Globus pallidus (tissue), 1 donor: ENCODE measurements around the gene PIEZO2.
"Not testable (repeated sequence)": the region's sequence is repeated elsewhere in the genome, so short reads cannot be mapped to it uniquely, and the experiment has no call there.

ENCODE experiments used
- DNase-seq: peaks from one replicate; pipeline ENCODE4 v3.0.0-alpha.2; 2015; ENCODE audit warnings: low spot score

The PIEZO2 gene

DNA sequence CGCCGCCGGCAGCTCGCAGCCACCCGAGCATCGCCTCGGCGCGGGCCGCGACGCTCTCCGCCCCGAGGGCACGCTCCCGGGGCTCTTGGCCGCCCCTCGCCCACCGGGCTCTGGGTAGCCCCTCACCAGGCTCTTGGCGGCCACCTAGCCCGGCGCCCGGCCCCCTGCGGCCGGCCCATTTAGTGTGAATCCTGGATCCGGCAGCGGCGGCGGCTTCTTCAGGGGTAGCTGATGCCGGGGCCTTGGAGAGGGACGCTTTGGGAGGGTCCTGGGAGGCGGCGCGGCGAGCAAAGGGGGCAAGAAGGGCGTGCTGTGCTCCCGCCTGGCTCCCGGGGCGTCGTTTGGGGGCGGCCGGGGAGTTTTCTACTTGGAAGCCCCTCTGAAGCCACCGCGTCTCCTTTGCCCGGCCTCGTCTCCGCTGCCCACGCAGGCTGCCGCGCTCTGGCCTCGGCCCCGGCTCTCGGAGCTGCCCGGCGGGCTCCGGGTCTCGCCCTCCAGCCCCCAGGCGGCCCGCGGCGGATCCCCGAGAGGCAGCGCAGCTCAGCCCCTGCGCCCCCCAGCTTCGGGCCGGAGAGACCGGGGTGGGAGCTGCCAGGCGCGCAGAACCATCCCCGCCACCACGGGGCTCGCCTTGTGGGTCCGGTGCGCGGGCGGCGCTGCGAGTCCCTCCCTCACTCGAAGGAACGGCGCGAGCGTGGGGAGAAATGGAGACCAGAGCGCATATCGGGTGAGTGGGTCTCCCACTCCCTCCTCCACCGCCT is 509 bp downstream of the PIEZO2 start:
- no peak for DNase-seq

DNA sequence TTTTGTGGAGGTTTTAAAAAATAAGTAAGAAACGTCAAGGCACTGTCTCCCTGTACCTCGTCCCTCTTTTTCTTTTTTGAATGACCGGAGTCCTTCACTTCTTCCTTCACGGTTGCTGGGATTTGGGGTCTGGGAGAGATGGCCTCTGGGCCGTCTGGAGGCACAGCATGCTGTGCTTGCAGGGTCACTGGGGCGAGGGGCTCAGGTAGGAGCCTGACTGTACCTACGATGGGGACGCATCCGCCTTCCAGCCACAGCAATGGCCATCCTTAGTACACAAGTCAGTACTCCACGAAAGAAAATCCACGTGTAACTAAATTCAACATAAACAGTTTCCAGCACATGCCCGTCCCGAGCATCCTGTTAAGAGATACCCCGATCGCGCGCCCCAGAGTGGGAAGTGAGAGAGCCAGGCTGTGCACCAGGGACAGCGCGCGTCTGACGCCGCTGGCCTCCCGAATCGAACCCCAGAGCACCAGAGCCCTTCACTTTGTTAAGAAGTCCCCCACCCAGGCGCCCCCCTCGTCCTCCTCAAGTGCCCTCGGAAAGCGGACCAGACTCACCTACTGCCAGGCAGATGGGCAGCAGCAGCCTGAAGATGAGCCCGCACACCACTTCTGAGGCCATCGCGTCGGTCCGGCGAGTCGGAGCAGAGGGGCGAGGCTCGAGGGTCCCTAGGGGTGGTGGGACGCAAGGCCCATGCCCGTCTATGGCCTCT is 1.2 kb downstream of the PIEZO2 start:
- DNase-seq: peak; percentile 47

DNA sequence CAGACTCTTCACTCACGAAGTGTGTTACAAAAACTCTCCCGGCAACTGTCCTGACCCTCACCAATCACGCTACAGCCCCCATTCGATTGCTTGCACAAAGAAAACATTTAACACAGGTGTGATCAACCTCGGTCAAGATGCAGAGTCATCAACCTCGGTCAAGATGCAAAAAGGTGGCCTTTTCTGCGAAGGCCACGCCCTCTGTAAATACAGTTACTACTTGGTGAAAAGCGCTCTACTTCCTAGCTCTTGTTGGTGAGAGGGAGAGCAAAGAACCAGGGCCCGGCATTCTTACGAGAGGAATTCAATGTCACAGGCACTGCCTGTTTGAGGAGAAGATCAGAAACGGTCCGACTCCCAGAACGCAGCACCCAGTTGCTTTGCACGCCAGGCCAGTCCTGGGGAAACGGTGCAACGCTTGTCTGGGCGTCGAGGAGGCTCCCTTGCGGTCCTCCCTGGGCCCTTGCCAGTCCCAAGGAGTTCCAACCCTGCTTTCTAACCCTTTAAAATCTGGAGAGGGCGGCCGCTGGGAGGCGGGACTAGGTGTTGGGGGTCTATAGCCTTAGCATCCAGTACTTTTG is 1.9 kb downstream of the PIEZO2 start:
- DNase-seq: peak; percentile 35

DNA sequence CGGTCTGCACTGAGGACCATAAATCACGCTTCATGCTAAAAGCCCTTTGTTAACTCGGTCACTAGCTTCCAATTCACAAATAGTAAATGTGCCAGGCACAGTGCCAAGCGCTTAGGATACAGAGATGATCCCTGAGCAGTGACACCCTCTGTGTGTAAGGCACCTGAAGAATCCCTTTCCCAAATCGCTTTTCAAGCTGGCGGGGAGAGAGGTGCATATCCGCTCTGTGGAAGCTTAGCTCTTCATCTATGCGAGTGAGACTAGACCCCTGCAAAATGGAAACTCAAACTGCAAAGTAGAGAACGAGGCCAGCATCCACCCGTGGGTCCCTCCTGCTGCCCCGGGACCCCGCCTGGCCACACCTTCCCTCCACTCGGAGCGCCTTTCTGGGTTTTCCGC is 2.4 kb downstream of the PIEZO2 start:
- no peak for DNase-seq

DNA sequence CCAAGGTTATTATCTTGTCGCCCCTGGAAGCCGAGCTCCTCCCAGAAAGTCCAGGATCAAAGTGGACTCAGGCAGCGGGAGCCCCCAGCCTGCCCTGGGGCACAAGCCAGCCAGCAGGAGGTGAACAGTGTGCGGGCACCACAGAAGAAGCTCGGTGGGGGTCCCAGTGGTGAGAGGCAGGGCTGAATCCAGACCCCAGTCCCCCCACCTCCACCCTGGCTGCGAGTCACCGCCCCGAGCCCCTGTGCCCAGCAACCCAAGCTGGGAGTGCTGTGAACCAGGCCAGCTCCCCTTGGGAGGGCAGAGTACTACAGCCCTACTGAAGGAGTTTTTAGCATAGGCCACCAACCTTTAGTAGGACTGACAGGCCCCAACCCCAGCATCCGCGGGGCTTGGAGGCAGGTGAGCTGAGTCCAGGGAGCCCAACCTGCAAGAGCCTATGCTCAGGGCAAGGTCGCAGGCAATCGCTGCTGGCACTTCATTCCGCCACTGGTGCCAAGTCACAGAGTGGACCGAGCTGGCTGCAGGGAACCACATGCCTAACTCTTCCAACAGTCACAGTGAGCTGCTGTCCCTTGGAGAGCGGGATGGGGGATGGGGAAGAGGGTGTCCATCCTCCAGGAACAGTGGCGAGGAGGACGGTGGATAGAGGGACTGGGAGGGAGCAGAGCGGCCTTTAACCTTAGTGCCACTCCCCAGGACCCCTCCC is 3.0 kb downstream of the PIEZO2 start:
- peak; percentile 78 for DNase-seq

DNA sequence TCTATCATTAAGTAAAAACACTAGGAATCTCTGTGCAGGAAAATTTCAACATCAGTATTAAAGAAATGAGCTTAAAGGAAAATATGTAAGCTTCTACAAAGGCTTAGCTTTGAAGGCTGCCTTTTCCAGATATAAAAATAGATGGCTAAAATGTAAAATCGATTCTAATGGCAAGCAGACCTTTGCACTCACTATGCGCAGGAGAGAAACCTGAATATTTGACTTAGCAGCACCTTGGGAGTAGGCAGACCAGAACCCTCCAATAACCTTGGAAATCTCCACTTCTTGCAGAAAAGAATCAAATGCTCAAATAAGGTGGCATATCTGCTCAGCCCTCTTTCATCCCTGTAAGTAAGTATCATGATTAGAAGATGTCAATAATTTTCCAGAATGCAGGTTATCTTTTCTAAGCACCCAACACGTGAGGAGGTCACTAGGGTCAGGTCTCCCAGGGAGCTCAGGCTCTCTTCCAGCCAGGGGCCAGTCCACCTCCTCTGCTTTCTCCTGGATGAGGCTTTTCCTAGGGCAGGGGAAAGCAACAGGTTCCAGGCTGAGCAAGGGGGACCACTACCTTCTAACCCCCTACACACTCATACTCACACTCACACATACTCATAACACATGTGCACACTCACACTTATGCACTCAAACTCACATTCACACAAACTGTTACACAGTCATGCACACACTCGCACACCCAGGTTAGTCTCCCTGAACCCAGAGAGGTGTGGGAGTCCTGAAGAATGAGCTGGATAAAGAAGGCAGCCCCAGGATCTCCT is 3.8 kb downstream of the PIEZO2 start:
- DNase-seq: no peak

DNA sequence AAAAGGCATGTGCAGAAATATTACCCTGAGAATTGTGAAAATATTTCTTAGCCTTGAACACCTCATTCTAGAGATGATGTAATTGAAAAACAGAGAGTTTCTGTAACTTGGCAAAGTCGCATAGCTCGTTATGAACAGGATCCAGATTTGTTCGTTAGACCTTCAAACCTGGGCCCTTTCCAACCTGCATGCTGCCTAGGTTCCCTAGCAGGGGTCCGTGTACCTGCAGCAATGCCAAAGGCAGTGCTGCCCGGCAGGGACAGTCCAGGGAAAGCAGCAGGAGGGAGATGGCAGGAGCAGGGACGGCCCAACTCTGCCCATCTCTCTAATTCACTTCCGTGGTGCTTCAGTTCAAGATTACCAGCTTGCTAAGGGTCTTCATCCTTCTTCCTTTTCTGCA is 12.0 kb downstream of the PIEZO2 start:
- no peak for DNase-seq

DNA sequence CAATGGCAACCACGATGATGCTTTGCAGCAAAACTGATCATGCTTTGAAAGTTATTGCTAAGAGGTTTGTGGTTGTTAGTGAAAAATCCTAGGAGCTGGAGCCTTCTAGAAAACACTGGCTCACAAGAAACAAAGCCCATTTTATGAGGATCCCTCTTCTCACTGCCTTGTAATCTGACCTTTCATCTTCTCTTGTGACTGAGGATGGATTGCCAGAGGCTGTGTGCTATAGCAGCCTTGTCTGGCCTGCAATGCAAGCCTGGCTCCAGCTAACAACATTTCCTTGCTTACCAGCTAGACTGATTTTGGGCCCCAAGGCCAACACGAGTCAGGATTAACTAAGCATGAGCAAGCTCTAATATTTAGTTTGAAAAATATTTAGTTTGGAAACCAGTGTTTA is 13.1 kb downstream of the PIEZO2 start:
- DNase-seq: peak; percentile 63

DNA sequence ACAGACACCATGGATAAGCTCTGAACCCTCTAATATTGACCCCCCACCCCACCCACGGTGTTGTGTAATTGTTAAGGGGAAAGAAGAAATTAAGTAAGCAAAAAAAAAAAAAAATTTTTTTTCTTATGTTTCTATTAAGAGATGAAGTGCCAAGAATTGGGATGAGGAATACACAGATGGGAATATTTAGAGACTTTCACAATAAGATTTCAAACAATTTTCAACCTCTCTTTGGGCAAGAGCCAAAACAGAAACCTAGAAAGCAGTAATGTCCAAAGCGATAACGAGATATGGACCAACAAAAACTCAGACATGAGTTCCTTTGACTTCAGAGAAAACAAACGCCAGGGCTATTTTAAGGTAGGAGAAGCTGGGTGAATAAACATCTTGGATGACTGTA is 14.4 kb downstream of the PIEZO2 start:
- no peak for DNase-seq

DNA sequence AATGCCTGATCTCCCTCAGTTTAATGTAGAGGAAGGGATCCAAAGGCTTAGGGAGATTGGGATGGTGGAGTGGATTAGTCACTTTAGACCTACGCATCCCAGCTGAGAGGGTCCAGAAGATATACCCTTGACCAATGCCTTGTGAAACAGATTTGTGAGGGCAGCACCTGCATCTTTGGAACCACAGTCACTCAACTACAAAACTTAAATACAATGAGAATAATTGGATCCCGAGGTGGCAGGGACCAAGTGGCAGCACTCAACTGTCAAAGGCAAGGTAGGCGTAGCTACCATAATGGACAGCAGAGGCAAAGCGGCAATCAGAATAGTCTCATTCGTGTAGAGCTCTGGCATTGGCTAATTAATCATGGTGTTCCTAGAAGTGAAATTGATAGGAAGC is 20.3 kb downstream of the PIEZO2 start:
- DNase-seq: not testable (repeated sequence)

DNA sequence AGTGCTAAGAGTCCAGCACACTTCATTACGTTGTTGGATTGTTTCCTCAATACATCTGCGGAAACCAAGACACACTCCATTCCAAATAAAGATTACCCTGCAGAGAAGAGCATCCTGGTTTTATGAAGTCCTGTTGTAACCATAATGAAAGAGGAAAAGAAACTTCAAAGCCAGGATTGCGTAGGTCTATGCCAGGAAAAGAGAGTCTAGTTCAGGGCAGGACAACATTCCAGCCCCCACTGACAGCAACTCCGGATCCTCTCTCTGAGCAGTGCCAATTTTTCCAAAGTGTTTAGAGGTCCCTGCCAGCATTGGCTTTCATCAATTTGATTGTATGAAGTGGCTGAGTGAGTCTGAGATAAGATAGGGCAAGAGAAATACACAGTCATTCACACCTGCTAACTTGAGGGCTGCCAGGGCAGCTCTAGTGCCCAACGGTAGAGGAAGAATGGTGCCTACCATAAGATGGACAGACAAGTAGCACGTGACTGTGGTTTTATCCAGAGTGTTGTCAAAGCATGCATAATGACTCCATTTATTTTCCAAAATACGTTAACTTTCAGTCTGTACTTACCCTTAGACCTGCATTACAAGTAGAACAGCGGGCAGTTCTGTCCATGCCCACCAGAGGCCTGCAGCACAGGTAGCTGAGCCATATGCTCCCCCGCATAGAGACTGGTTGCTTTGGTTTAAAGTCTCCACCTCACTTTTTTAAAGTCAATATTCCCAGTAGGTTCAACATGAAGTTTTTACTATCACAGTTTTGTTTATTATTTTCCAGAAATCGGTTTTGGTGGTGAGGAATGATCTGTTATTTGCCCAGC is 23.7 kb downstream of the PIEZO2 start:
- DNase-seq: no peak

DNA sequence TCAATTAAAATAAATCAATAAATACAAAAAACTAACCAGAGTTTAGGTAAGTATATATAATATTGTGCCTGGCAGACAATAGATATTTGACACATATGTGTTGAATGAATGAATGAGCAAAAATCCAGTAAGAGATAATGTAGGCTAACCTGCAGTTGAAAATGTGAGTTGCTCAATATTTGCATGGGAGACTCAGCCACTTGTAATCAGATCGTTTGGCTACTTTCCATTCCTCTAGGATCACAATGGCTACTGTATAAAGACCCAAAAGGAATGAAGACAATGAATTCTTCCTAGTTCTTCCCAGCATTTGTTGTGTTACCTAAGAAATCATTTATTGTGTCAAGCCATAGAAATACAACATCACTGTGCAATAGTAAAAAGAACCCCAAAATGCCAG is 25.3 kb downstream of the PIEZO2 start:
- DNase-seq: no peak

DNA sequence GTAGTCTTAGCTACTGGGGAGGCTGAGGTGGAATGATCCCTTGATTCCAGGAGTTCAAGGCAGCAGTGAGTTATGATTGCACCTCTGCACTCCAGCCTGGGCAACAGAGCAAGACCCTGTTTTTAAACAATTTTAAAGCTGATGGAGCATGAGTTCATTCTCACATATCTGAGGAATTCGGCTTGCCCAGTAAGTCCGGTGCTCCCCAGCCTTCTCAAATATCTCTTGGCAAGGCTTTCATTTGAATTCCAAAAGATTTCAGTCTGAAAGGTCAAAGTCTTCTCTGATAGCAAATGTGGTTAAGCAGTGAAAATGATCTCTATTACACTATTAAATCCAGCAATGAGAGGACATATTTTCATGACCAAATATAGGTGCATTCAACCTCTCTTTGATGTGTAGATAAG is 27.9 kb downstream of the PIEZO2 start:
- DNase-seq: no peak

DNA sequence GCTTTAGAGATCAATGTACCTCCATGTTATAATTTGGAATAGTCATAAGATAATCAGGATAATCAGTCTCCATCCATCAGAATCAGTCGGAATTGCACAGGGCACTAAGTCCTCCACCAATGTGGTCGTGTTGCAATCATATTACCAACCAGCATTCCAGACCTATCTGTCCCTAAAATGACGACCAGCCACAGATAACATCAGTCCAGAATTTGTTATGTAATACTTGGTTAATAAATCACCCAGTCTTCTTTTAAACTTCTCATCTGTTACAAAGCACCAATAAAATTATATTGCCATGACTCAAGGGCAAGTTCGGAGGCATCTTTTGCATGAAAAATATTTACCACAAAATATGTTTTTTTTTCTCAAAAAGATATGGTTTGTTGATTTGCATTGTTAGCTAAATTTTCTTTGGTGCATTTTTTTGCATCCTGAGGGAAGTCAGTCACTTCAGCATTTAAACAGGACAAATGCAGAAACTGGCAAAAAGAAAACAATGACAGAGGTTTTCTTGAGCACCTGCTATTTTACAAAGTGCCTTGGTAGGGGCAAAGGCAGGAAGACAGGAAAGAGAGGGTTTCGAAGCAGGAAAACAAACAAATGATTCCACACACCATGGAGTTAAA is 29.3 kb downstream of the PIEZO2 start:
- no peak for DNase-seq

DNA sequence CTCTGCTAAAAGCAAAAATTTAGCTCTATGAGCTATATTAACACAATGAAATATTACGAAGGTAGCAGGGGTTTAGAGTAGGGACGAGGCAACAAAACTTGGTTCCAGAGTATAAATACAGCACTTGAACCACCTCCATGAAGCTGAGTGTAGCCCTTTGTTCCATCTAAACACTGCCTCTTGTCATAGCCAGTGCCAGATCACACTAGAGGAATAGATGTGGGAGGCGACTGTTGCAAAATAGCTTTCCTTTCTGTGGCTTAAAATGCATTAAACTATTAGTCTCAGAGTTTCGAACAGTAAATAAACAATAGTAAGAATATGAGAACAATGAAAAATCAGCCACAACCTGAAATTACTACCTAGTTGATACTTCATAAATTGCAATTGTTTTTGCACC is 29.8 kb downstream of the PIEZO2 start:
- DNase-seq: peak; percentile 89

DNA sequence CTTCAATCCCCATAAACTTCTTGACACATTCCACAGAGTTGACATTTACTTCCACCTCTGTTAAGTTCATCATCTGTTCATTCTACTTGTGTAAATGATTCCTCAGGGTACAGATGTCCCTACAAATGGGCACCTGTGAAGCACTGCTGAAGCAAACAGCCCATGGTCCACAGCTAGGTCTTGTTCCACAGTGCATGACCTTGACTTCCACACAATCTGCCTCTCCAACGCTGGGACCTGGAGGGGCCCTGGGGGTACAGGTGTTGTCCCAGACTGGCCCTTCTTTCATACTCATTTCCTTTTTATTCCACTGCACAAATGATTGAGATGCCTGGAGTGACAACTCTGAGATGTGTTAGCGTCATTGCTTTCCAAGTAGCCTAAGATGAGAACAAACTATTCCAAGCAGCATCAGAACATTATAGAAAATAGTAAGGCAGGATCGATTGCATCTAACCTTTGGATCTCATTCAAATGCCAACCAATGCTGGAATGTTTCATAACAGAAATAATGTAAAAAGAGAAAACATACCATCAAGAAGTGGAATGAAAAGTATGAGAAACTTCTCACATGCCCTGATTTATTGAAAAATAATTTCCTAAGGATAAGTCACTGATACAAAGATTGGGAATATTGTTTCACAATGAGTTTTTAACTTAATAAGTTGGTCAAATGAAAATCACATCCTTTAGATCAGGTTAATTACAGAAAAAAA is 31.2 kb downstream of the PIEZO2 start:
- no peak for DNase-seq

DNA sequence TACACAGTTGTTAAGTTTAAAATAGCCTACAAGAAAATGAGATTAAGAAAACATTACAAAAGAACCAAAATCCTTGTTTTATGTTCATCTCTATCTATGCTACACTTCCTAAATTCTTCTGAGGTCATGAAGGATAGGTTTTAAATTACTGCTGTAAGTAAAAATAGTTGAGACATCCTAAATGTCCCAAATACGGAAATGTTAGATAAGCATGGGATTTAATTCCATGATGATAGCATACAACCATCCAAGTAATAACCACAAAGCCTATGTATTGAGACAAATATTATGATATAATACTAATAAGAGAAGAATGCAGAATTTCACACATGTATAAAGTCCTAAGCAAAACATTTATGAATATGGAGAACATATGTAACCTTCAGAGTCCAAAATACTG is 34.1 kb downstream of the PIEZO2 start:
- no peak for DNase-seq

DNA sequence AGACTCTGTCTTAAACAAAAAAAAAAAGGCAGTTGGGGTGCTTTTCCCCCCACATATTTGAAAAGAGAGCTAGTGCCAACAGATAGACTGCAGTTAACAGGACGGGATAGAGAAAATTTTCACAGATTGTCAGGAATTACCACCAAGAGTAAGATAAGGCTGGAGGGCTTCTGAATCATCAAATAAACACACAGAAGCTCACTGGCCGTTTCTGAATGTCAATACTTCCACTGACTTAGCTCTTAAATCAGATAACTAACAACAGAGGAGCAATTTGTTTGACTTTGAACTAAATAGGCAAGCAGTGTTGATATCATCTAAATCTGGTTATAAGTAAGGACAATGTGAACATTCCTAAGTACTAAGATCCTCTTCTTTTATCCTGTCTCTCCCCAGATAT is 34.7 kb downstream of the PIEZO2 start:
- no peak for DNase-seq

DNA sequence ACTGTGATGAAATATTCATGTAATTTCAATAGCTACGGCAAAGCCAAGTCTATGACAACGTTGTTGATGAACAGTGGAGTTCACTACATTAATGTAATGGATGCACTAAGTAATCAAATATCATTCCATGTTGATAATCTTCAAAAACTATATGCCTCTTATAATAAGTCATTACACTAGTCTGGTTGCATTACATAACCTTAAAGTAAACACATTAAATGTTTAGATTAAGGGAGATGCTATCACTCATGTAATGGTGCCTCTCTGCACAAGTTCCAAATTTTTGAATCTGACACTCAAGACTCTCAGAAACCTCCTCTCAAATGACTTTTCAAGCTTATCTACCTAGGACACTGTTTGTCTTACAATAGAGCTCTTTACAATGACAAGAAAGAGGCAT is 35.4 kb downstream of the PIEZO2 start:
- no peak for DNase-seq

DNA sequence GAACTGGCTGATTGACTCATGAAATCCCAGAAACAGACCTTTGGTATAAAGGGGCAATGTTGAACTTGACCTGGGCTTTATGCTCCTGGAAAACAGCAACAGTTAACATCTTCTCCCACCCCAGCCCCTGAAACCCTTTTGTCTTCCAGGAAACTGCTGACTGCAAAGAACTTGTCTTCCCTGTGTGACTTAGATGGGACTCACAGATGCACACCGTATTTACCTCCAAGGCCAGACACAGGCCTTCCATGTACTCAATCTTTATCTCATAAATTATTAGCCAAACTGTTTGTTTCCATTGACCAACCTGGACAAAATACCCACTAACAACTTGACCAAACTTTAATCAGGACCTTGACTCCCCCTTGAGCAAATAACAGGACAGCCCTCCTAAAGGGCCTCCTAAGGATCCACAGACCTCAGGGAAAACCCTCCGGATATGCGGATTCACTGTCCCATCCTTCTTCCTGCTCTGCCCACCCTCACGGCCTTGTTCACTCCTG is 36.3 kb downstream of the PIEZO2 start:
- DNase-seq: no peak
